GM21717 (cell line): ENCODE data around the gene MAGI1.
"Not testable (repeated sequence)": the region's sequence is repeated elsewhere in the genome, so short reads cannot be mapped to it uniquely, and the experiment has no call there.

Experiments
- ATAC-seq: cut with Tn5 transposase; IDR thresholded peaks from one replicate; pipeline ENCODE4 v1.9.1; 2021; ENCODE audit warnings: mild to moderate bottlenecking, moderate library complexity; ENCODE audit not compliant: unreplicated experiment

The MAGI1 gene

GRCh38 chr3:65723985-65724384, 314.7 kb downstream of the MAGI1 start:
- no peak for ATAC-seq

GRCh38 chr3:65723011-65723410, 315.7 kb downstream of the MAGI1 start:
- ATAC-seq, result no peak

GRCh38 chr3:65720989-65721737, 317.6 kb downstream of the MAGI1 start:
- no peak for ATAC-seq

GRCh38 chr3:65719639-65720038, 319.1 kb downstream of the MAGI1 start:
- ATAC-seq, result not testable (repeated sequence)

GRCh38 chr3:65717676-65718346, 320.9 kb downstream of the MAGI1 start:
- ATAC-seq, result no peak

- no peak for ATAC-seq
Observed at GRCh38 chr3:65716071-65716751, 322.5 kb downstream of the MAGI1 start.

- no peak for ATAC-seq
Observed at GRCh38 chr3:65714134-65714533, 324.6 kb downstream of the MAGI1 start.

- ATAC-seq, result no peak
Observed at GRCh38 chr3:65713016-65713415, 325.7 kb downstream of the MAGI1 start.

GRCh38 chr3:65712140-65712539, 326.6 kb downstream of the MAGI1 start:
- ATAC-seq, result no peak

GRCh38 chr3:65706776-65707568, 331.7 kb downstream of the MAGI1 start:
- ATAC-seq, result no peak

- no peak for ATAC-seq
Observed at GRCh38 chr3:65706301-65706700, 332.4 kb downstream of the MAGI1 start.

- no peak for ATAC-seq
Observed at GRCh38 chr3:65703820-65704219, 334.9 kb downstream of the MAGI1 start.

- ATAC-seq, result no peak
Observed at GRCh38 chr3:65703026-65703425, 335.7 kb downstream of the MAGI1 start.

GRCh38 chr3:65702202-65702601, 336.5 kb downstream of the MAGI1 start:
- no peak for ATAC-seq

- ATAC-seq, result no peak
Observed at GRCh38 chr3:65701516-65701915, 337.2 kb downstream of the MAGI1 start.

GRCh38 chr3:65689436-65689835, 349.3 kb downstream of the MAGI1 start:
- ATAC-seq, result no peak

GRCh38 chr3:65687741-65688140, 351.0 kb downstream of the MAGI1 start:
- no peak for ATAC-seq

GRCh38 chr3:65685621-65686235, 353.0 kb downstream of the MAGI1 start:
- ATAC-seq, result no peak

- ATAC-seq, result no peak
Observed at GRCh38 chr3:65678516-65678915, 360.2 kb downstream of the MAGI1 start.

- ATAC-seq, result no peak
Observed at GRCh38 chr3:65677486-65678010, 361.2 kb downstream of the MAGI1 start.
